ENCODE results near the gene CCDC51.
"Not testable (repeated sequence)": the region's sequence is repeated elsewhere in the genome, so short reads cannot be mapped to it uniquely, and the experiment has no call there.

The CCDC51 gene

GRCh38 chr3:48404440-48405342 lies 35.2 kb downstream of the CCDC51 start:
- DNase-seq: no peak

DNA sequence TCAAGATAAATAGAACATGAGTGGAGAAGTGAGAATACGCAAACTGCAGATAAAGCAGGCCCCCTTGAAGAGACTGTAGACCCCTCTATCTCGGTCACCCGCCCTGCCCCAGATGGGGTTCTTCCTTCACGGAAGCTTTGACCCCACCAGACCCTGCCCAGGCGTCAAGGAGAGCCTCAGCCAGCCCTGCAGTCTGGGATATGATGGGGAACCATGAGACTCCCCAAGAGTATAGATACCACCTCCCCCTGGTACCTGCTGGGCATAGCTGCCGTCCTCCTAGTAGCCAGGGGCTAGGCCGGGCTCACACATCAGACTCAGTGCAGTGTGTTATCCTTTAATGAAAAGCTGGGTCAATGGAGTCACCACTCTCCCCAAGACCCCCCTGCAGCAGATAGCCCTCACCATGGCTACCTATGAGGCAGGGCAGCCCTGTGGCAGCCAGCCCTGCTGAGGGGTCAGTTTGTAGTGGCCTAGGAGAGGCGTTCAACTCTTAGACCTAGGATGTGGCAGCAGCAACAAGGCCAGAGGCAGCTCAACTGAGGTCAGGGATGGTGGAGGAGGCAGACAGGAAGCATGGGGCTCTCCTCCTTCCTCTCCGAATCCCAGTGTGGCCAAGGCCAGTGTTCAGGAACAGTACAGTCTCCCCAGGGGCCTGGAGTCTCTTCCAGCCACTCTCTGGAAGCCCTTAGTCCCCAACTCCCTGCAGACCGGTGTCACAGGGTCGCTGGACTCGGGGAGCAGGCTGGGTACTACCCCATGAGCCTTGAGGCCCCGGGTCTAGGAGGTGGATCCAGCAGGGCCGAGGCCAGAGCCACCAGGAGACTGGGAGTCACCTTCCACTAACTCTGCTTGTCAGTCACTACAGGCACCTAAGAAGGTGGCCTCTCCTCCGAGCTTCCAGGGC lies 36.1 kb downstream of the CCDC51 start:
- DNase-seq: no peak

DNA sequence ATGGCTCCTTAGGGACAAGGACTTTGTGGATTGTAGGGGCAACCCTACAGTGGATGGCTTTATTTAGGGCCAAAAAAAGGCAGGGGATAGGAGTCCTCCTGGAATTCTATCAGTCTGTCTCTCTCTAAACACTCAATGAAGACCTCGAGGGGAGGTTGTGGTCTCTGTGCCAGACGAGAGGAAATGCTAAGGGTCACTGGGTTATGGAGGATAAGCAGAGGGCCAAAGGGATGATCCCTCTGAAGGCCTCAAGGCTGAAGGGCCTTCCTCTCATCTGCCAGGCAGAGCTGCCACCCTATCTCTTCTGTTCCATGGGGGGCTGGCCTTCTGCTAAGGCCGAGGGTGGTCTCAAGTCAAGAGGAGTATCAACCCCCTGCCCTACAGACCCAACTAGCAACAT lies 37.0 kb downstream of the CCDC51 start:
- no peak for DNase-seq

- peak; percentile 12 for DNase-seq
Observed at GRCh38 chr3:48402281-48402732, 37.6 kb downstream of the CCDC51 start.

GRCh38 chr3:48401434-48401901 lies 38.5 kb downstream of the CCDC51 start:
- not testable (repeated sequence) for DNase-seq

- peak; percentile 62 for DNase-seq
Observed at GRCh38 chr3:48400824-48401433, 39.0 kb downstream of the CCDC51 start.

DNA sequence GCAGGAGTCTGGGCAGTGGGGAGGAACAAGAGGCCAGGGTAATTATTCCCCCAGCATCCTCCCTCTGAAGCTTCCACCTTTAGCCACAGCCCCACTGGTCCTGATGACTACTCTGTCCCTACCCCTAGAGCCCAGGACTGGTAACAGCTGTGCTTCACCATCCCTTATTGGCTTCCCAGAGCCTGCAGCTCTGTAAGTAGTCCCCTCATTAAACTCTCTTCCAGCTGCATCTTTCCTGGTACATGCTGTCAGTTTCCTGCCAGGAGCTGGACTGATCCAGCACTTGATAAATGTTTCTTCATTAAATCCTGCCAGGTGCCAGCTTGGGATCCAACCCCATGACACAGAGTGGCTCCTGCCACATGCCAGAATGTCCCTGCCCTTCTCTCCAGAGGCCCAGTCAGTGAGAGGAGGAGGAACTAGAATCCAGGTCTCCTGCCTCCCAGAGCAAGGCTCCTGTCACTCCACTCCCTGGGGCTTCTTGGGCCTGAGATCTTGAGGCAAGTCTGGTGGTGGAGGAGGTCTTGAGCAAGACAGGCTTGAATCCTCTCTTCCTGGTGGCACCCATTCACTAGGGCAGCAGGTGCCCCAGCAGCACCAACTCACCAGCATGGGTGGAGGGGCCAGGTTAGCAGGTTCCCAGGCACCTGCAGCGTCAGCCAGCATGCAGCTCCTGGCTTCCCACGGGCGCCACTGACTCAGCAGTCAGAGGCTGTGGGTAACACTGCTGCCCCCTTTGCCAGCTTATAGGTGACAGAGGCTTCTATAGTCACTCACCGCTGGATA lies 40.3 kb downstream of the CCDC51 start:
- peak; percentile 11 for DNase-seq

GRCh38 chr3:48398701-48399386 lies 41.1 kb downstream of the CCDC51 start:
- peak; percentile 9 for DNase-seq

DNA sequence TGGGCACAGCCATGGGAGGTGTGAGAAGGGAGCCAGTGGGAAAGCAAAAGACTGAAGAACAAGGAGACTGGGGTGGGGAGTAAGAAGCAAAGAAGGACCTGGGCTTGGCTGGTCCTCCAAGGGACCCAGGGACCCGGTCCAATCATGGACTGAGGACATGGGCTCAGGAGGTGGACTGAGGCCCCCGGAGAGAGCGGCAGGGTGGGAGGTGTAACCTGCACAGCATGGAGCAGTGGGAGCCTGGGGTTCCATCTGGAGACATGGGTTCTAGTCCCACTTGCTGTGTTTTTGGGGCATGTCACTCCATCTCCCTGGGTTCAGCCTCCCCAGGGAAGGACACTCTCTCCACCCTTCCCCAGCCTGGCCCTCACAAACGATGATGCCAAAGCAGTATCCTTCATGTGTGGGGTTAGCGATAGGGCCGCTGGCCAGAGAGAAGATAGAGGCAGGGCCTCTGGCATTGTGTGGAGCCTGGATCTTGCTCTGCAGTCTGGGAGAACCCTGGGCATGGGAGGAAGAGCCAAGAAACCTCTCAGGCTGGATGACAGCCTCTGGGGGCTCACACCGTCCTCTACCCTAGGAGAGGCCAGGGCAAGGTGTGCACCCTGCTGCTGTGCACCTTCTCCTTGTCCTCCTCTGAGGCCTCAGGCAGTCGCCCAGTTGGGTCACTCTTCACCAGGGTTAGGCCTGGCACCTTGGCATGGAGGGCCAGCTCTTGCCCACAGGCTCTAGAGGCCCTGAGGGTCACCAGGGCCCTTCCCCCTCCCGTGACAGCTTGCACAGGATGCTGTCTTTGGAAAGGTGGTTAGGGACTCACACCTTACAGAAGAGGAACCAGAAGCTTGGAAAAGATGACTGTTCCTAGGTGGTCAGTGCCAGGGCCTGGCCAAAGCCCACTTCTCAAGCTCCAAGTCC lies 41.9 kb downstream of the CCDC51 start:
- no peak for DNase-seq

- DNase-seq: no peak
Observed at GRCh38 chr3:48395714-48396113, 44.2 kb downstream of the CCDC51 start.

GRCh38 chr3:48394391-48394790 lies 45.5 kb downstream of the CCDC51 start:
- DNase-seq: no peak

GRCh38 chr3:48388966-48389365 lies 51.0 kb downstream of the CCDC51 start:
- no peak for DNase-seq

- no peak for DNase-seq
Observed at GRCh38 chr3:48387634-48388033, 52.3 kb downstream of the CCDC51 start.

All from activated CD8-positive, alpha-beta memory T cell treated with anti-CD3 and anti-CD28 coated beads, Interleukin-2, amount 50 U/mL, for 4 hours (primary cell).